B cell (primary cell): ENCODE results near the gene DNAJB12. TPM values are rescaled to one million over a fixed set of nuclear protein-coding genes. Genes with fewer than 3 reads are reported as not detected.
"Not testable (repeated sequence)": the region's sequence is repeated elsewhere in the genome, so short reads cannot be mapped to it uniquely, and the experiment has no call there.

Source experiments
- ATAC-seq: fragments of 200-7000 bp; cut with Tn5 transposase; one replicate; pipeline ENCODE4 v1.10.0; 2021; ENCODE audit warnings: low read depth, mild to moderate bottlenecking, moderate number of reproducible peaks, moderate library complexity
- CTCF ChIA-PET: fragments of 350-600 bp; sonication (Branson Sonifier 250); formaldehyde crosslinking; loops from one replicate; lab custom pipeline; 2021; ENCODE audit warnings: antibody characterized with exemption, inconsistent platforms; lab: Charles Lee
- POLR2A ChIA-PET: fragments of 350-600 bp; sonication (Branson Sonifier 250); formaldehyde crosslinking; loops from one replicate; lab custom pipeline; 2021; ENCODE audit warnings: antibody characterized with exemption; lab: Charles Lee
- DNase-seq: peaks from one replicate; pipeline ENCODE4 v3.0.0; 2013
- H2AFZ ChIP-seq: 2 replicates; pipeline ENCODE4 v1.6.1; 2012; ENCODE audit warnings: mild to moderate bottlenecking, low read depth, low read length; ENCODE audit not compliant: insufficient read depth, poor library complexity, severe bottlenecking
- H3K27ac ChIP-seq, 2 donors: 1 replicate in 1 of 2; 2 replicates in 1 of 2; pipeline ENCODE4 v1.5.1; 2012 to 2013; ENCODE audit warnings: low read length in 2 of 2, mild to moderate bottlenecking in 2 of 2, moderate library complexity in 1 of 2
- H3K27me3 ChIP-seq, 4 experiments: fragments of 200-600 bp in 1 of 4; sonication (generic) in 1 of 4; replicated peaks in 1 of 4; 1 replicate in 2 of 4; 2 replicates in 2 of 4; pipeline versions ENCODE4 v1.6.1 to v1.7.0; 2013 to 2016; ENCODE audit warnings: low read length in 3 of 4, mild to moderate bottlenecking in 2 of 4, mixed read lengths in 1 of 4, moderate library complexity in 1 of 4; ENCODE audit not compliant: insufficient read depth in 4 of 4, control insufficient read depth in 3 of 4; ENCODE audit errors: control extremely low read depth in 1 of 4
- H3K36me3 ChIP-seq, 2 experiments: replicated peaks in 1 of 2; 1 replicate in 1 of 2; 2 replicates in 1 of 2; pipeline versions ENCODE4 v1.6.1 to v1.7.1; 2013; ENCODE audit warnings: low read length in 1 of 2; ENCODE audit not compliant: insufficient read depth in 2 of 2, control insufficient read depth in 1 of 2; ENCODE audit errors: control extremely low read depth in 1 of 2, extremely low read depth in 1 of 2
- H3K4me1 ChIP-seq, 2 donors: fragments of 200-600 bp in 1 of 2; sonication (generic) in 1 of 2; 1 replicate in 1 of 2; 2 replicates in 1 of 2; pipeline versions ENCODE4 v1.5.1 to v1.6.1; 2013 to 2017; ENCODE audit warnings: low read length in 2 of 2; ENCODE audit not compliant: control insufficient read depth in 2 of 2, insufficient read depth in 2 of 2
- H3K4me2 ChIP-seq: replicated peaks from 2 replicates; pipeline ENCODE3; 2012; ENCODE audit warnings: mild to moderate bottlenecking, low read depth, low read length; ENCODE audit not compliant: poor library complexity, severe bottlenecking
- H3K4me3 ChIP-seq, 5 experiments: fragments of 200-600 bp in 1 of 5; sonication (generic) in 1 of 5; 1 replicate in 3 of 5; 2 replicates in 2 of 5; pipeline versions ENCODE4 v1.5.1 to v1.7.0; 2011 to 2016; ENCODE audit warnings: low read length in 4 of 5, mild to moderate bottlenecking in 4 of 5, low read depth in 2 of 5, control low read depth in 1 of 5, moderate library complexity in 1 of 5; ENCODE audit not compliant: insufficient read depth in 1 of 5; ENCODE audit errors: control extremely low read depth in 1 of 5, extremely low read depth in 1 of 5
- H3K79me2 ChIP-seq: fragments of 200-600 bp; sonication (generic); one replicate; pipeline ENCODE4 v1.6.0; 2016; ENCODE audit warnings: low read length; ENCODE audit not compliant: control insufficient read depth, insufficient read depth
- H3K9ac ChIP-seq: fragments of 200-600 bp; sonication (generic); 2 replicates; pipeline ENCODE4 v1.6.1; 2017; ENCODE audit warnings: mild to moderate bottlenecking, low read length, moderate library complexity
- H3K9me3 ChIP-seq, 3 donors: one replicate each; pipeline versions ENCODE4 v1.6.1 to v1.7.1; 2013; ENCODE audit warnings: low read length in 2 of 3; ENCODE audit not compliant: control insufficient read depth in 2 of 3, insufficient read depth in 1 of 3; ENCODE audit errors: control extremely low read depth in 1 of 3
- H4K20me1 ChIP-seq: 2 replicates; pipeline ENCODE4 v1.6.0; 2012; ENCODE audit warnings: mild to moderate bottlenecking, low read length; ENCODE audit not compliant: insufficient read depth, control insufficient read depth, poor library complexity, severe bottlenecking
- H3K27ac Mint-ChIP-seq: one replicate; pipeline ENCODE4 v1.8.0; 2021; ENCODE audit warnings: mixed read lengths
- H3K27me3 Mint-ChIP-seq: one replicate; pipeline ENCODE4 v1.8.0; 2021; ENCODE audit warnings: mixed read lengths
- H3K4me1 Mint-ChIP-seq: one replicate; pipeline ENCODE4 v1.8.0; 2021; ENCODE audit warnings: mixed read lengths
- H3K4me3 Mint-ChIP-seq: one replicate; pipeline ENCODE4 v1.8.0; 2021; ENCODE audit warnings: mixed read lengths
- H3K9me3 Mint-ChIP-seq: one replicate; pipeline ENCODE4 v1.8.0; 2022; ENCODE audit warnings: mixed read lengths; ENCODE audit not compliant: insufficient read depth
- EZH2 ChIP-seq: IDR thresholded peaks from 2 replicates; pipeline ENCODE4 v1.6.1; 2012; ENCODE audit warnings: borderline replicate concordance, low read depth, mild to moderate bottlenecking, moderate library complexity, low read length; ENCODE audit not compliant: insufficient read depth, poor library complexity, severe bottlenecking
- WGBS: methylation state at CpG from one replicate; pipeline ENCODE4 v1.1.5; 2013; ENCODE audit warnings: missing lambda C conversion rate; ENCODE audit not compliant: insufficient coverage; 5-methylcytosine and 5-hydroxymethylcytosine counted together
- intact Hi-C: fragments of 100-400 bp; cut with micrococcal nuclease; formaldehyde crosslinking; loops from one replicate; pipeline ENCODE4 v1.10.0; 2022
- polyA plus RNA-seq: library from polyadenylated mRNA; depleted of rRNA; stranded (reverse); fragments of >200 nt; gene quantifications from 2 replicates; pipeline ENCODE4 v1.2.3, GENCODE V29; 2012
- total RNA-seq, 2 donors: library from RNA; stranded (reverse); fragments of 120-200 nt in 1 of 2; gene quantifications; 1 replicate in 1 of 2; 2 replicates in 1 of 2; pipeline versions ENCODE4 v1.2.3 to v1.2.4, GENCODE V29; 2013 to 2022
- TF ChIP-seq, protein P1 (sequence below): fragments of 200-600 bp; IDR thresholded peaks from one replicate; pipeline ENCODE4 v1.8.0; 2022; ENCODE audit warnings: antibody characterized with exemption, mild to moderate bottlenecking

The DNAJB12 gene
- total and polyA plus RNA-seq, 2 donors (not counting 1 experiment from before 2014, with no cell fraction given): 16.1 to 42.3 TPM

DNA sequence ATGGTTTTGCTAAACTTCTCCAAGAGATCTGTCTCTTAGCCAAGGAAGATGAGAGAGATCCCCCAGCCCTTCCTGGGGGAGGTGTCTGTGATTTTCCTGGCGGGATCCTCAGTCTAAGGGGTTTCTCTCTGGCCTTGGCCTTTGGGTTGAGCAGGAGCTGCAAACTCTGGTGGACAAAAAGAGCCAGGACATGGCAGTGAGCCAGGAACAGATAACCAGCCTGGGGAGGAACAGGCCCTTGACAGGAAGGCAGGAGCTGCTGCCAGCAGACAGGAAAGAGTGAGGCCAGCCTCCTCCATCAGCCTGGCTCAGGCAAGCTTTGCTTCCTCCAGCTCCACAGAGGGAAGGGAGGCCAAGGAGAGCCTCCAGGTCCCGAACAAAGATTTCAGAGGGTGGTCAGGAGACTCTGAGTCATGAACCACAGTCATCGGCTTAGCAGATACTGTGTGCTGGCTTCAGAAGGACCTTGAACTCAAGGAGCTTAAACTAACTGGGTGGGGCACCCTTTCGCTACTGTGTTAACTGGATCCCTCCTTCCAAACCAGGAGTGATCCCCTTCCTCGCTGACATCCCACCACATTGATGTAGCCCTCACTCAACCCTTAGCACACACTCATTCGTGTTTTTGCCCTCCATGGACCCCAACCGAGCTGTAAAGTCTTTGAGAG lies 46.3 kb downstream of the DNAJB12 start:
- Histone ChIP-seq H3K9ac (no peak overlapping the region), H2AFZ (no peak overlapping the region), H3K4me2 (no peak overlapping the region), H3K36me3 (no peaks in the 10 kb centered on the region), H3K9me3 (no peaks in the 10 kb centered on the region), H3K4me1 (peaks cover 7 to 18% of the 10 kb centered on the region in 2 donors), H3K79me2 (no peaks in the 10 kb centered on the region), H3K4me3 (no peak overlapping the region), H3K27me3 (peaks cover 0 to 4% (median 0%) of the 10 kb centered on the region in 4 experiments), H3K27ac (no peak overlapping the region), H4K20me1 (no peaks in the 10 kb centered on the region)
- H3K27me3 Mint-ChIP-seq: no peaks in the 10 kb centered on the region
- peak overlapping the region; percentile 59 for H3K27ac Mint-ChIP-seq
- ChIA-PET CTCF (interaction anchor here (0.8 to 1.3 kb wide), 4 partner anchors 10 to 15 kb away, joined by 3 read pairs; no protein-coding TSS in a partner anchor), POLR2A (interaction anchor here (0.7 to 1.3 kb wide), 2 partner anchors 10 to 19 kb away, joined by 4 to 8 read pairs; no protein-coding TSS in a partner anchor)
- intact Hi-C loops: no loop called here
- WGBS: 77% methylated on average over 5 of the region's 7 CpGs
- H3K9me3 Mint-ChIP-seq: no peaks in the 10 kb centered on the region
- no peak overlapping the region for H3K4me3 Mint-ChIP-seq
- DNase-seq (no peak), ATAC-seq (no peak)
- peaks cover 40% of the 10 kb centered on the region for H3K4me1 Mint-ChIP-seq
- TF ChIP-seq, protein P1, sequence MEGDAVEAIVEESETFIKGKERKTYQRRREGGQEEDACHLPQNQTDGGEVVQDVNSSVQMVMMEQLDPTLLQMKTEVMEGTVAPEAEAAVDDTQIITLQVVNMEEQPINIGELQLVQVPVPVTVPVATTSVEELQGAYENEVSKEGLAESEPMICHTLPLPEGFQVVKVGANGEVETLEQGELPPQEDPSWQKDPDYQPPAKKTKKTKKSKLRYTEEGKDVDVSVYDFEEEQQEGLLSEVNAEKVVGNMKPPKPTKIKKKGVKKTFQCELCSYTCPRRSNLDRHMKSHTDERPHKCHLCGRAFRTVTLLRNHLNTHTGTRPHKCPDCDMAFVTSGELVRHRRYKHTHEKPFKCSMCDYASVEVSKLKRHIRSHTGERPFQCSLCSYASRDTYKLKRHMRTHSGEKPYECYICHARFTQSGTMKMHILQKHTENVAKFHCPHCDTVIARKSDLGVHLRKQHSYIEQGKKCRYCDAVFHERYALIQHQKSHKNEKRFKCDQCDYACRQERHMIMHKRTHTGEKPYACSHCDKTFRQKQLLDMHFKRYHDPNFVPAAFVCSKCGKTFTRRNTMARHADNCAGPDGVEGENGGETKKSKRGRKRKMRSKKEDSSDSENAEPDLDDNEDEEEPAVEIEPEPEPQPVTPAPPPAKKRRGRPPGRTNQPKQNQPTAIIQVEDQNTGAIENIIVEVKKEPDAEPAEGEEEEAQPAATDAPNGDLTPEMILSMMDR: no peak
- TF ChIP-seq EZH2: no peak

DNA sequence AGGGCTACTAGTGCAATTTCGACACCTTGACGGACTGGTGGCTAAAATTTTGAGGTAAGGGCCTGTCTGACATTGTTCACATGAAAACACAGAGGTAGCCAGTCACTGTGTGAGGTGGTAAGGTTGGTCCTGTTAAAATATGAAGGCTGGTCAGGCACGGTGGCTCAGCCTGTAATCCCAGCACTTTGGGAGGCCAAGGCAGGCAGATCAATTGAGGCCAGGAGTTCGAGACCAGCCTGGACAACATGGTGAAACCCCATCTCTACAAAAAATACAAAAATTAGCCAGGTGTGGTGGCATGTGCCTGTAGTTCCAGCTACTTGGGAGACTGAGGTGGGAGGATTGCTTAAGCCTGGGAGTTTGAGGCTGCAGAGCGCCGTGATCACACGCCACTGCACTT lies 47.0 kb downstream of the DNAJB12 start:
- H3K4me3 ChIP-seq, H3K27ac Mint-ChIP-seq, H3K4me3 Mint-ChIP-seq, H3K79me2 ChIP-seq, H3K9me3 ChIP-seq, intact Hi-C loops, POLR2A ChIA-PET, H3K27me3 Mint-ChIP-seq, H3K36me3 ChIP-seq, H3K27me3 ChIP-seq, H3K9ac ChIP-seq, H2AFZ ChIP-seq, H3K4me2 ChIP-seq, DNase-seq, ATAC-seq, H3K9me3 Mint-ChIP-seq, H4K20me1 ChIP-seq, H3K27ac ChIP-seq: not testable (repeated sequence)
- WGBS: 96% methylated on average over 3 of the region's 7 CpGs
- CTCF ChIA-PET: interaction anchor here (0.8 kb wide), 1 partner anchor 14 kb away, joined by 3 read pairs; no protein-coding TSS in a partner anchor
- peaks cover 40% of the 10 kb centered on the region for H3K4me1 Mint-ChIP-seq
- H3K4me1 ChIP-seq: peaks cover 7 to 18% of the 10 kb centered on the region in 2 donors
